OCI-LY7 (cell line): Measurements from ENCODE around the gene TSPO.

Source experiments
- CTCF ChIP-seq: fragments of 200-600 bp; sonication (generic); conservative IDR thresholded peaks from 2 replicates; pipeline ENCODE4 v1.5.1; 2014; ENCODE audit warnings: mild to moderate bottlenecking, antibody characterized with exemption, low read length, moderate library complexity, mixed read lengths
- EZH2phosphoT487 ChIP-seq: fragments of 200-600 bp; sonication (generic); IDR thresholded peaks from 2 replicates; pipeline ENCODE4 v1.6.1; 2018; ENCODE audit warnings: low read depth, borderline replicate concordance, mild to moderate bottlenecking, mixed run types, antibody characterized with exemption, low read length, moderate library complexity, mixed read lengths

- TF ChIP-seq CTCF, result no peak
- TF ChIP-seq EZH2phosphoT487, result no peak
Observed at GRCh38 chr22:43172191-43172590, 20.8 kb downstream of the TSPO start.
